ENCODE results near the gene LY86. TPM values are rescaled to one million over a fixed set of nuclear protein-coding genes. Genes with fewer than 3 reads are reported as not detected.
A peak's percentile ranks its signal among the peaks of the same experiment; 100 is the strongest.

Gene LY86
- total RNA-seq, 4 donors from 2014 or later = 1.2 to 1.8 (median 1.3) TPM

- no peak overlapping the region for H3K4me3 ChIP-seq
- H3K36me3 ChIP-seq = no peaks in the 10 kb centered on the region
- peaks cover 9 to 18% (median 10%) of the 10 kb centered on the region in 4 donors for H3K4me1 ChIP-seq
- DNase-seq (ENCODE audit: extremely low spot score) = no peak
- peak overlapping the region in 1 of 4 donors; percentile 23 for H3K27ac ChIP-seq (replicated peaks in 1 of 4)
- WGBS = 76% methylated on average over 3 of the region's 3 CpGs
- no peaks in the 10 kb centered on the region for H3K27me3 ChIP-seq
- TF ChIP-seq EP300 (IDR thresholded peaks at IDR 0.05) (peak; percentile 25), CTCF (IDR thresholded peaks at IDR 0.05) (no peak)
- no peaks in the 10 kb centered on the region for H3K9me3 ChIP-seq
- intact Hi-C loops (cut with DNase I) = no loop called here
Observed at GRCh38 chr6:6682225-6682624, 93.7 kb downstream of the LY86 start.

- intact Hi-C loops (cut with DNase I) = no loop called here
- H3K4me1 ChIP-seq = peaks cover 26 to 28% (median 27%) of the 10 kb centered on the region in 4 donors
- no peaks in the 10 kb centered on the region for H3K27me3 ChIP-seq
- no peaks in the 10 kb centered on the region for H3K9me3 ChIP-seq
- H3K27ac ChIP-seq (replicated peaks in 1 of 4) = no peak overlapping the region
- no peak for DNase-seq (ENCODE audit: extremely low spot score)
- TF ChIP-seq POLR2A (IDR thresholded peaks at IDR 0.05; ENCODE audit: low read depth) = no peak
- TF ChIP-seq POLR2AphosphoS5 (IDR thresholded peaks at IDR 0.05) = no peak
- H3K4me3 ChIP-seq = no peak overlapping the region
- no peaks in the 10 kb centered on the region for H3K36me3 ChIP-seq
- WGBS = 74% methylated on average over 13 of the region's 13 CpGs
Observed at GRCh38 chr6:6683969-6684833, 95.7 kb downstream of the LY86 start.

GRCh38 chr6:6685249-6686040, 96.9 kb downstream of the LY86 start:
- 90% methylated on average over 12 of the region's 12 CpGs for WGBS
- peaks cover 30 to 40% (median 38%) of the 10 kb centered on the region in 4 donors for H3K4me1 ChIP-seq
- H3K36me3 ChIP-seq = no peaks in the 10 kb centered on the region
- DNase-seq (ENCODE audit: extremely low spot score) = no peak
- no peak overlapping the region for H3K4me3 ChIP-seq
- intact Hi-C loops (cut with DNase I) = no loop called here
- TF ChIP-seq POLR2A (IDR thresholded peaks at IDR 0.05; ENCODE audit: low read depth) (no peak), CTCF (IDR thresholded peaks at IDR 0.05) (no peak), POLR2AphosphoS5 (IDR thresholded peaks at IDR 0.05) (no peak), EP300 (IDR thresholded peaks at IDR 0.05) (no peak)
- no peaks in the 10 kb centered on the region for H3K27me3 ChIP-seq
- H3K27ac ChIP-seq (replicated peaks in 1 of 4) = no peak overlapping the region
- H3K9me3 ChIP-seq = no peaks in the 10 kb centered on the region

GRCh38 chr6:6686176-6686575, 97.7 kb downstream of the LY86 start:
- no peaks in the 10 kb centered on the region for H3K27me3 ChIP-seq
- H3K36me3 ChIP-seq = no peaks in the 10 kb centered on the region
- WGBS = 93% methylated on average over 7 of the region's 7 CpGs
- peaks cover 32 to 43% (median 38%) of the 10 kb centered on the region in 4 donors for H3K4me1 ChIP-seq
- no peaks in the 10 kb centered on the region for H3K9me3 ChIP-seq
- no peak overlapping the region for H3K4me3 ChIP-seq
- no peak for DNase-seq (ENCODE audit: extremely low spot score)
- H3K27ac ChIP-seq (replicated peaks in 1 of 4) = peak overlapping the region; percentile 29 to 53 (median 46)
- TF ChIP-seq EP300 (IDR thresholded peaks at IDR 0.05) (no peak), CTCF (IDR thresholded peaks at IDR 0.05) (no peak), POLR2AphosphoS5 (IDR thresholded peaks at IDR 0.05) (no peak), POLR2A (IDR thresholded peaks at IDR 0.05; ENCODE audit: low read depth) (no peak)
- intact Hi-C loops (cut with DNase I) = no loop called here
